Stimulated activated CD4-positive, alpha-beta T cell treated with anti-CD3 and anti-CD28 coated beads, Interleukin-4, amount 100 ng/mL, for 4 hours (primary cell): Measurements from ENCODE around the gene SUV39H2.
"Not testable (repeated sequence)": the region's sequence is repeated elsewhere in the genome, so short reads cannot be mapped to it uniquely, and the experiment has no call there.

Experiments used
- DNase-seq, 2 experiments: peaks; one replicate each; pipeline ENCODE4 v3.0.0-alpha.2; 2020

Gene SUV39H2

GRCh38 chr10:14942147-14942949 lies 63.7 kb downstream of the SUV39H2 start:
- DNase-seq: not testable (repeated sequence)

DNA sequence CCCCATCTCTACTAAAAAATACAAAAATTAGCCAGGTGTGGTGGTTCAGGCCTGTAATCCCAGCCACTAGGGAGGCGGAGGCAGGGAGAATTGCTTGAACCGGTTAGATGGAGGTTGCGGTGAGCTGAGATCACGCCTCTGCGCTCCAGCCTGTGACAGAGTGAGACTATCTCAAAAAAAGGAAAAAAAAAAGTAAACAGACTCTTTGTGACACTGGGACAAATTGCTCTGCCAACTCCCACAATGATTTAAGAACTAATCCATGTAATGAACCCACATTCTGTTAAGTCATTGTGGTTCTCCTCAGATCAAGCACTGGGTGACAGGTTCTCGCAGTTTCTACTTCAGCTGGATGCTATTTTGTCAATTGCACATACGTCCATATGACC lies 64.3 kb downstream of the SUV39H2 start:
- DNase-seq: not testable (repeated sequence)

DNA sequence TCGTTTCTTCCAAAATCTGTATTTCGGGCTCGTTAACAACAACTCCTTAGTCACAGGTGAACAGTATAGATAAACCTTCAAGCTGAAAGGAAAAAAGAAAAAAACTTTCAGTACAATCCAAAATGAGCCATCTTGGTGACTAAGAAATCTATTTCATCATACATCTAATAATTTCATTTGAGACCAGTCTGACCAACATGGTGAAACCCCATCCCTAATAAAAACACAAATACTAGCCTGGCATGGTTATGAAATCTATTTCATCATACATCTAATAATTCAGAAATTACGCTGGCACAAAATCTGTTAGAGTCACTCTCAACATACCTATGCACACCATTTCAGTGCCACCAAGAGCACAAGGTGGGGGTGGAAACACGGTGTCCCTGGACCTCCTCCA lies 66.4 kb downstream of the SUV39H2 start:
- DNase-seq: no peak

- DNase-seq: no peak
Measured at GRCh38 chr10:14947268-14947667, 68.6 kb downstream of the SUV39H2 start.

DNA sequence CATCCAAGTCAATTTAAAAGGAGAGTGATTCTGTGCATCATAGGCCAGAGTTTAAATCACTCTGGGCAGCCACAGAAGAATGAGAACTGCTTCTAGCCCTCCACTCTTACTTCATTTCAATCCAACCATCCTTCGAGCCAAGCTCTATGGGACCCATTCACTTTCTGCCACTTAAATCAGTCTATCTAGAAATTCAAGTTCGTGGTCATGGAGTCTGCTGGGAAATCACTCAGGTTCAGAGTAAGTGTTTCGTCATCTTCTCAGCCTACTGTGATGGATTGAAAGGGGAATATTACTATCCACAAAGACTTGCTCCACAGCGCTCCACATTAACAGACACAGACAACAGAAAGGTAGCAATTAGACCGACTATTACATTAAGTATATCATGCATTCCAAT lies 70.6 kb downstream of the SUV39H2 start:
- no peak for DNase-seq

DNA sequence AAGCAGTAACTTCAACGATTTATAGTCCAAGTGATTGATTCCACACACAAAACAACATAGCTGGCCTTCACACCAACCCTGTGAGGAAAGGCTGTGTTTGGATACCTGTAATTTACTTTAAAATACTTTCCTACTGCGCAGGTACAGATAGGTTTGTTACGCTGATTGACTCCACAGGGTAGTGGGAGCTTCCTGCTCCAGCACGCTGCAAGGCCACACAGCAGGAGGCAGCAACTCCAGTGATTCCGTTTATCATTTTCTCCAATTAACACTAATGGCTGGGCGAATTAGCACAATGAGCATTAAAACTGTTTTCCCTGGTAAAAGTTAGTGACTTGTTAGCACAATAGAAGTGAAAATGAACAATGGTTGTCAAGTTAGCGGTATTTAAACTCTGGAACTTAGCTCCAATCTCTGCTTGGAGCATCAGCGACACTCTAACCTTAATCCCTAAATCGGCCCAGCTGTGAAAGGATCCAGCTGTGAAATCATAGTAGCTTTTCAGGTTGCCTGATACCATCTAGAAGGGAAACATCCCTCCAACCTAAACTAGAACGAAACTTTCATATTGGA lies 74.3 kb downstream of the SUV39H2 start:
- no peak for DNase-seq

DNA sequence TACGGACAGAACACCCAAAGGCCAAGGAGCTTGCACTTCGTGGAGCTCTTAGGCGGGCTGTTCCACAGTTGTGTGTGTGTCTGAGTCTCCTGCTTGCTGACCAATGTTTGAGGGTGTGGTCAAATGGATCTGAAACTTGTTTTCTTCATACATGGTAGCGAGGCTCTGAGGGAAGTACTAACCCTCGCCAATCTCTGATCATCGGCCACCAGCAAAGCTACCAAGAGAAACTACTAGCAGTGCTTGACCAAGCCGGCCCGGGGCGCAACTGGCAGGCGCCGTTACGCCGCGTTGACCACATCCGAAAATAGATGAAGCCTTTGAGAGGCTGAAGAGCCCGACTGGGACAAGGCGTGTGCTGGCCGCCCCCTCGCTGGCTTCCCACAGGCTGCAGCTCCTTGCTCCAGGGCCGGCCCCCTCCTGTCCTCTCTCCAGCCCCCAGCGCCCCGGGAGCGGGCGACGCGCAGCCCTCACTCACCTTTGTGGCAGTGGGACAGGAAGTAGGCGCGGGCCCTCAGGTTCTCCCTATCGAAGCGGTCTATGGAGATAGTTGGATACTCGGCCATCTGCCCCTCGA lies 74.8 kb downstream of the SUV39H2 start:
- no peak for DNase-seq
